ENCODE results near the gene TMPRSS9.
A peak's percentile ranks its signal among the peaks of the same experiment; 100 is the strongest.

The TMPRSS9 gene

GRCh38 chr19:2375353-2376121 lies 15.5 kb downstream of the TMPRSS9 start:
- no peak overlapping the region for H3K9ac ChIP-seq (ENCODE audit: low read length)
- H2BK12ac ChIP-seq (ENCODE audit: low read length in 2 of 2): no peak overlapping the region
- no peak for DNase-seq
- H3K23ac ChIP-seq (ENCODE audit: low read length in 2 of 2): no peak overlapping the region
- H3K14ac ChIP-seq (ENCODE audit: low read length in 2 of 2): no peak overlapping the region
- H3K9me3 ChIP-seq (ENCODE audit: control insufficient read depth, low read length): peaks cover 2% of the 10 kb centered on the region
- H2BK15ac ChIP-seq (ENCODE audit: low read depth, poor library complexity, severe bottlenecking): no peak overlapping the region
- no peaks in the 10 kb centered on the region for H3K79me1 ChIP-seq (replicated peaks; ENCODE audit: low read length, poor library complexity, severe bottlenecking)
- H3K27ac ChIP-seq (ENCODE audit: low read length, poor library complexity, severe bottlenecking): no peak overlapping the region
- no peak overlapping the region for H2BK5ac ChIP-seq (ENCODE audit: low read depth, low read length, poor library complexity, severe bottlenecking)
- 92% methylated on average over 6 of the region's 7 CpGs for WGBS
- no peak overlapping the region for H4K8ac ChIP-seq (ENCODE audit: low read length)
- no peaks in the 10 kb centered on the region for H3K36me3 ChIP-seq (ENCODE audit: control insufficient read depth in 1 of 2, insufficient read depth in 2 of 2, low read depth in 1 of 2, low read length in 2 of 2)
- H3K4me1 ChIP-seq (ENCODE audit: control insufficient read depth, insufficient read depth, low read depth, low read length): peaks cover 4% of the 10 kb centered on the region
- H3K4ac ChIP-seq (ENCODE audit: low read depth in 1 of 2, low read length in 2 of 2): no peak overlapping the region
- H3K4me2 ChIP-seq (ENCODE audit: low read length, poor library complexity, severe bottlenecking): no peak overlapping the region
- H3K27me3 ChIP-seq (ENCODE audit: control insufficient read depth in 1 of 2, insufficient read depth in 1 of 2, low read length in 2 of 2): peaks cover 8 to 17% of the 10 kb centered on the region in 2 experiments
- H2BK120ac ChIP-seq (ENCODE audit: low read depth, low read length): no peak overlapping the region
- H2AFZ ChIP-seq (ENCODE audit: low read depth, low read length): no peak overlapping the region
- no peak overlapping the region for H3K4me3 ChIP-seq (ENCODE audit: insufficient read depth in 1 of 2, low read depth in 1 of 2, low read length in 2 of 2)
- no peak overlapping the region for H4K91ac ChIP-seq (ENCODE audit: low read length)
- no peak overlapping the region for H2AK5ac ChIP-seq (ENCODE audit: low read length, severe bottlenecking)
- H3K18ac ChIP-seq (ENCODE audit: low read depth in 1 of 2, low read length in 2 of 2): no peak overlapping the region

GRCh38 chr19:2376784-2377519 lies 16.9 kb downstream of the TMPRSS9 start:
- H3K9ac ChIP-seq (ENCODE audit: low read length): no peak overlapping the region

GRCh38 chr19:2380567-2380966 lies 20.5 kb downstream of the TMPRSS9 start:
- Histone ChIP-seq H2BK12ac (ENCODE audit: low read length in 2 of 2) (no peak overlapping the region), H3K4me1 (ENCODE audit: control insufficient read depth, insufficient read depth, low read depth, low read length) (peaks cover 10% of the 10 kb centered on the region), H3K4ac (ENCODE audit: low read depth in 1 of 2, low read length in 2 of 2) (no peak overlapping the region), H2BK15ac (ENCODE audit: low read depth, poor library complexity, severe bottlenecking) (no peak overlapping the region), H3K18ac (ENCODE audit: low read depth in 1 of 2, low read length in 2 of 2) (no peak overlapping the region), H2AK5ac (ENCODE audit: low read length, severe bottlenecking) (no peak overlapping the region), H3K9ac (ENCODE audit: low read length) (no peak overlapping the region), H3K27me3 (ENCODE audit: control insufficient read depth in 1 of 2, insufficient read depth in 1 of 2, low read length in 2 of 2) (peaks cover 9 to 10% of the 10 kb centered on the region in 2 experiments), H2BK5ac (ENCODE audit: low read depth, low read length, poor library complexity, severe bottlenecking) (no peak overlapping the region), H3K4me2 (ENCODE audit: low read length, poor library complexity, severe bottlenecking) (no peak overlapping the region), H3K27ac (ENCODE audit: low read length, poor library complexity, severe bottlenecking) (no peak overlapping the region), H2AFZ (ENCODE audit: low read depth, low read length) (peak overlapping the region; percentile 39), H3K14ac (ENCODE audit: low read length in 2 of 2) (no peak overlapping the region), H4K8ac (ENCODE audit: low read length) (no peak overlapping the region), H3K79me1 (replicated peaks; ENCODE audit: low read length, poor library complexity, severe bottlenecking) (no peaks in the 10 kb centered on the region), H4K91ac (ENCODE audit: low read length) (no peak overlapping the region), H3K36me3 (ENCODE audit: control insufficient read depth in 1 of 2, insufficient read depth in 2 of 2, low read depth in 1 of 2, low read length in 2 of 2) (no peaks in the 10 kb centered on the region), H3K4me3 (ENCODE audit: insufficient read depth in 1 of 2, low read depth in 1 of 2, low read length in 2 of 2) (no peak overlapping the region), H2BK120ac (ENCODE audit: low read depth, low read length) (no peak overlapping the region), H3K23ac (ENCODE audit: low read length in 2 of 2) (no peak overlapping the region), H3K9me3 (ENCODE audit: control insufficient read depth, low read length) (peaks cover 4% of the 10 kb centered on the region)
- 90% methylated on average over 2 of the region's 2 CpGs for WGBS
- DNase-seq: no peak

More at GRCh38 chr19:2376784-2377519, 16.9 kb downstream of the TMPRSS9 start:
- Histone ChIP-seq H4K8ac (ENCODE audit: low read length) (no peak overlapping the region), H2BK15ac (ENCODE audit: low read depth, poor library complexity, severe bottlenecking) (peak overlapping the region; percentile 46), H2BK120ac (ENCODE audit: low read depth, low read length) (no peak overlapping the region), H2AK5ac (ENCODE audit: low read length, severe bottlenecking) (no peak overlapping the region), H3K4ac (ENCODE audit: low read depth in 1 of 2, low read length in 2 of 2) (no peak overlapping the region), H2BK5ac (ENCODE audit: low read depth, low read length, poor library complexity, severe bottlenecking) (no peak overlapping the region), H3K18ac (ENCODE audit: low read depth in 1 of 2, low read length in 2 of 2) (no peak overlapping the region), H3K4me1 (ENCODE audit: control insufficient read depth, insufficient read depth, low read depth, low read length) (peaks cover 4% of the 10 kb centered on the region), H4K91ac (ENCODE audit: low read length) (no peak overlapping the region), H3K36me3 (ENCODE audit: control insufficient read depth in 1 of 2, insufficient read depth in 2 of 2, low read depth in 1 of 2, low read length in 2 of 2) (no peaks in the 10 kb centered on the region), H3K23ac (ENCODE audit: low read length in 2 of 2) (no peak overlapping the region), H3K27me3 (ENCODE audit: control insufficient read depth in 1 of 2, insufficient read depth in 1 of 2, low read length in 2 of 2) (peaks cover 9 to 17% of the 10 kb centered on the region in 2 experiments), H3K79me1 (replicated peaks; ENCODE audit: low read length, poor library complexity, severe bottlenecking) (no peaks in the 10 kb centered on the region), H3K4me2 (ENCODE audit: low read length, poor library complexity, severe bottlenecking) (no peak overlapping the region), H3K14ac (ENCODE audit: low read length in 2 of 2) (no peak overlapping the region), H3K9me3 (ENCODE audit: control insufficient read depth, low read length) (peaks cover 4% of the 10 kb centered on the region), H2BK12ac (ENCODE audit: low read length in 2 of 2) (no peak overlapping the region), H3K27ac (ENCODE audit: low read length, poor library complexity, severe bottlenecking) (no peak overlapping the region), H2AFZ (ENCODE audit: low read depth, low read length) (no peak overlapping the region), H3K4me3 (ENCODE audit: insufficient read depth in 1 of 2, low read depth in 1 of 2, low read length in 2 of 2) (no peak overlapping the region)
- DNase-seq: no peak
- WGBS: 88% methylated on average over 14 of the region's 15 CpGs

GRCh38 chr19:2381148-2381820 lies 21.2 kb downstream of the TMPRSS9 start:
- H2BK12ac ChIP-seq (ENCODE audit: low read length in 2 of 2): no peak overlapping the region
- peak; percentile 27 for DNase-seq
- H3K4me3 ChIP-seq (ENCODE audit: insufficient read depth in 1 of 2, low read depth in 1 of 2, low read length in 2 of 2): no peak overlapping the region
- H2AFZ ChIP-seq (ENCODE audit: low read depth, low read length): no peak overlapping the region
- no peak overlapping the region for H2BK120ac ChIP-seq (ENCODE audit: low read depth, low read length)
- H3K27me3 ChIP-seq (ENCODE audit: control insufficient read depth in 1 of 2, insufficient read depth in 1 of 2, low read length in 2 of 2): peaks cover 5 to 9% of the 10 kb centered on the region in 2 experiments
- 78% methylated on average over 17 of the region's 18 CpGs for WGBS
- H3K4ac ChIP-seq (ENCODE audit: low read depth in 1 of 2, low read length in 2 of 2): no peak overlapping the region
- H2BK15ac ChIP-seq (ENCODE audit: low read depth, poor library complexity, severe bottlenecking): peak overlapping the region; percentile 12
- H3K79me1 ChIP-seq (replicated peaks; ENCODE audit: low read length, poor library complexity, severe bottlenecking): no peaks in the 10 kb centered on the region
- H3K23ac ChIP-seq (ENCODE audit: low read length in 2 of 2): no peak overlapping the region
- no peak overlapping the region for H4K91ac ChIP-seq (ENCODE audit: low read length)
- H2AK5ac ChIP-seq (ENCODE audit: low read length, severe bottlenecking): no peak overlapping the region
- no peak overlapping the region for H3K4me2 ChIP-seq (ENCODE audit: low read length, poor library complexity, severe bottlenecking)
- peaks cover 10% of the 10 kb centered on the region for H3K4me1 ChIP-seq (ENCODE audit: control insufficient read depth, insufficient read depth, low read depth, low read length)
- H3K9ac ChIP-seq (ENCODE audit: low read length): no peak overlapping the region
- peaks cover 4% of the 10 kb centered on the region for H3K9me3 ChIP-seq (ENCODE audit: control insufficient read depth, low read length)
- no peak overlapping the region for H3K14ac ChIP-seq (ENCODE audit: low read length in 2 of 2)
- no peaks in the 10 kb centered on the region for H3K36me3 ChIP-seq (ENCODE audit: control insufficient read depth in 1 of 2, insufficient read depth in 2 of 2, low read depth in 1 of 2, low read length in 2 of 2)
- no peak overlapping the region for H3K27ac ChIP-seq (ENCODE audit: low read length, poor library complexity, severe bottlenecking)
- no peak overlapping the region for H2BK5ac ChIP-seq (ENCODE audit: low read depth, low read length, poor library complexity, severe bottlenecking)
- H4K8ac ChIP-seq (ENCODE audit: low read length): no peak overlapping the region
- H3K18ac ChIP-seq (ENCODE audit: low read depth in 1 of 2, low read length in 2 of 2): no peak overlapping the region

Data from mesenchymal stem cell (in vitro differentiated cells and primary cell).